ENCODE data around the gene CPNE7.
"Not testable (repeated sequence)": the region's sequence is repeated elsewhere in the genome, so short reads cannot be mapped to it uniquely, and the experiment has no call there.

CPNE7 gene

DNA sequence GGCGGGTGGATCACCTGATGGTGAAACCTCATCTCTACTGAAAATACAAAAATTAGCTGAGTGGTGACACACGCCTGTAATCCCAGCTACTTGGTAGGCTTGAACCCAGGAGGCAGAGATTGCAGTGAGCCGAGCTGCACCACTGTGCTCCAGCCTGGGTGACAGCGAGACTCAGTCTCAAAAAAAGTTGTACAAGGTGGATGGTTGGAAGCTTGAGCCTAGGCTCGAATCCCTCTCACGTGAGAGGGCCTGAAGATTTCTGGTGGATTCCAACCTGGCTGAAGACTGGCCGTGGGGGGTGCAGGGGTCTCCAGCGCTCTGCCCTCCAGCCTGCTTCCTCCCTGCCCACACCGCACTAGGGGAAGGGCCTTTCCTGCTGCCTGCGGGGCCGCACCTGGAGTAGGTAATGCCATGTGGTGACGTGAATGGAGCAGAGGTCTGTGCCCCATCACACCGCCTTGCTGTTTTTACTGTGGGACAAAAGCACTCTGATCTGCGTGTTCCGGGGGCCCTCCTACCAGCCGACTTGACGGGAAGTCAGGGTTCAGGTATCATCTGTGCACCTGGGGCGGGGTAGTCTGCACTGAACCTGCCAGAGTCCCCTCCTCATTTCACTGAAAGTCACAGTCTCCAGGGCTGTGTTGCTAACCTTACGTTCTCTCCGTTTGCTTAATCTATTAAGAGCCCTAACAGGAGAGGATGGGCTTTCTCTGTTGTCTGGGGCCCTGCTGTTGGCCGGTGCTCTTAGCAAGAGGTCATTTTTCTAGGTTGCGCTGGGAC is 10.9 kb upstream of the CPNE7 start:
- in situ Hi-C loops (cut with HindIII; ENCODE audit: low sequenced_read_pairs) = loop anchor here (5.0 kb wide), 1 partner anchor 148 kb away; no protein-coding TSS in a partner anchor

DNA sequence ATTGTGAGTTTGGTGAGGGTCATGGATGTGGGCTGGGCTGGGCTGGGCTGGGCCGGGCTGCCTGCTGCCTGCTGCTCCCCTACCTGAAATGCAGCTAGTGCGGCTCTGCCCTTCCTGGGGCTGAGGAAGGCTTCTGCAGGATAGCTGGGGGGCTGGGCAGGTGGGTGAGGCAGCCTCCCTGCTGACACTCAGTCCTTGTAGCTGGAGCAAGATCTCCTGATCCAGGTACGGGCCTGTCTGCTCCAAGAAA is 10.4 kb upstream of the CPNE7 start:
- in situ Hi-C loops (cut with HindIII; ENCODE audit: low sequenced_read_pairs) = no loop called here

- in situ Hi-C loops (cut with HindIII; ENCODE audit: low sequenced_read_pairs) = no loop called here
These were observed 9.8 kb upstream of the CPNE7 start for GRCh38 chr16:89565506-89566372.

GRCh38 chr16:89567656-89568594 is 7.6 kb upstream of the CPNE7 start:
- in situ Hi-C loops (cut with HindIII; ENCODE audit: low sequenced_read_pairs) = no loop called here

- in situ Hi-C loops (cut with HindIII; ENCODE audit: low sequenced_read_pairs) = no loop called here
These were observed 5.8 kb upstream of the CPNE7 start for GRCh38 chr16:89569506-89570341.

DNA sequence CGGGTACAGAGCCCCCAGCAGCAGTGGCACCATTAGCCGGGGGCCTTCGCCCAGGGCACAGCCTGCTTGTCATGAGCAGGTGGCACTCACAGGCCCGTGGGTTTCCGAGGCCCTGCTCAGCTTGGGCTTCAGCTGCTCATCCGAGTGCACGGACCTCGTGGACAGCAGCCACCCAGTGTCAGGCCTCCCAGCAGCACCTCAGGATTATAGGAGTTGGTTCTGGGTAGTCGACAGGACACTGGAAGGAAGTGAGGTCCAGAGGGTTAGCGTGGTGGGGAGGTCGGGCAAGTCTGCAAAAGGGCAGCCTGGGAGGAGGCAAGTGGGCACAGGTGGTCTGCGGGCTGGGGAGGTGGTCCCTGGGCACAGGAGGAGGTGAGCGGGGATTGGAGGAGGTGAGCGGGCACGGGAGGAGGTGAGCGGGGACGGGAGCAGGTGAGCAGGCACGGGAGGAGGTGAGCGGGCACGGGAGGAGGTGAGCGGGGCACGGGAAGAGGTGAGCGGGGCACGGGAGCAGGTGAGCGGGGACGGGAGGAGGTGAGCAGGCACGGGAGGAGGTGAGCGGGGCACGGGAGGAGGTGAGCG is 5.1 kb upstream of the CPNE7 start:
- in situ Hi-C loops (cut with HindIII; ENCODE audit: low sequenced_read_pairs) = no loop called here

DNA sequence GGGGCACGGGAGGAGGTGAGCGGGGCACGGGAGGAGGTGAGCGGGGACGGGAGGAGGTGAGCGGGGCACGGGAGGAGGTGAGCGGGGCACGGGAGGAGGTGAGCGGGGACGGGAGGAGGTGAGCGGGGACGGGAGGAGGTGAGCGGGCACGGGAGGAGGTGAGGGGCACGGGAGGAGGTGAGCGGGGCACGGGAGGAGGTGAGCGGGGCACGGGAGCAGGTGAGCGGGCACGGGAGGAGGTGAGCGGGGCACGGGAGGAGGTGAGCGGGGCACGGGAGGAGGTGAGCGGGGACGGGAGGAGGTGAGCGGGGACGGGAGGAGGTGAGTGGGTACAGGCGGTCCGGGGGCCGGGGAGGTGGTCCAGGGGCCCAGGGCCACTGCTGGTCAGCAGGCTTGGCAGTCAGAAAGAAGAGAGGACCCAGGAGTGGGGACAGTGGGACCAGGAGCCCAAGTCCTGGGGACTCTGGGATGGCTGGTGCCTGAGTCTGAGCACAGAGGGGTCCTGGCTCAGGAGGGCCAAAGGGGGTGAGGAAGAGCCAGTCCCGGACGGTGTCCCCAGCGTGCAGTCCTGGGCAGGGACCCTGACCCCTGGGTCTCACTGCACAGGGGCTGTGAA is 4.5 kb upstream of the CPNE7 start:
- in situ Hi-C loops (cut with HindIII; ENCODE audit: low sequenced_read_pairs) = not testable (repeated sequence)

DNA sequence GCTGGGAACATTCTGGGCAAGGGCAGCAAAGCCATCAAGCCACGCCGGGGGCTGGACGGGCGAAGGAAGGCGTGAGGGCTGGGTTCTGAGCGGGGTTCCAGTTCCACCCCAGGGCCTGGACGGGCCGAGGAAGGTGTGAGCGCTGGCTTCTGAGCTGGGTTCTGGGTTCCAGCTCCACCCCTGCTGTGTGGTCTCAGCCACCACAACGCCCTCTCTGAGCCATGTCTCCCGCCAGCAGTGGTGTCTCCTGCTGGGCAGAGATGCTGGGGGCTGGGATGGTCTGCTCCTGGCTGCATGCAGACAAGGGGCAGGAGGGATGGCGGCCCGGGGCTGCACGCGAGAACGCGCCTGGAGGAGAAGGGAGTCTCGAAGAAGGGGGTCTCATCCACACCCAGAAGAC is 3.9 kb upstream of the CPNE7 start:
- in situ Hi-C loops (cut with HindIII; ENCODE audit: low sequenced_read_pairs) = no loop called here

DNA sequence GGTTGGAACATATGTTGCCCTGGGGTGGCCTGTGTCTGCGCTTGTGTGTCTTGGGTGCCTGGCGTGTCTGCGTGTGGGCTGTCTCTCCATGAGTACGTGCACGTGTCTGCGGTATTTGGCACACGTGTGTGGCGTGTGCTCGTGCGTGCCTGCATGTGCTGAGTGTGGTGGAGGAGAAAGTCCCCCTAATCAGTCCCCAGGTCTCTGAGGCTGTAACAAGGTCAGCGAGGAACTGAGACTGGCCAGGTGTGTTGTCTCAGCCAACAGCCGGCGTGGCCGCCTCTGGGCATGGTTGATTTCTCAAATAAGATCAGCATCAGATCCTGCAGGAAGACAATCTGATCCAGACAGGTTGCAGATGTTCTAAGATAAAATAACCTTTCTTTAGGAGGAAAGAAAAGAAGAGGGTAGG is 3.5 kb upstream of the CPNE7 start:
- in situ Hi-C loops (cut with HindIII; ENCODE audit: low sequenced_read_pairs) = no loop called here

- in situ Hi-C loops (cut with HindIII; ENCODE audit: low sequenced_read_pairs) = no loop called here
These were observed 2.9 kb upstream of the CPNE7 start for GRCh38 chr16:89572485-89573205.

GRCh38 chr16:89573826-89574680 is 1.5 kb upstream of the CPNE7 start:
- in situ Hi-C loops (cut with HindIII; ENCODE audit: low sequenced_read_pairs) = no loop called here

GRCh38 chr16:89574681-89575246 is 794 bp upstream of the CPNE7 start:
- in situ Hi-C loops (cut with HindIII; ENCODE audit: low sequenced_read_pairs) = no loop called here

DNA sequence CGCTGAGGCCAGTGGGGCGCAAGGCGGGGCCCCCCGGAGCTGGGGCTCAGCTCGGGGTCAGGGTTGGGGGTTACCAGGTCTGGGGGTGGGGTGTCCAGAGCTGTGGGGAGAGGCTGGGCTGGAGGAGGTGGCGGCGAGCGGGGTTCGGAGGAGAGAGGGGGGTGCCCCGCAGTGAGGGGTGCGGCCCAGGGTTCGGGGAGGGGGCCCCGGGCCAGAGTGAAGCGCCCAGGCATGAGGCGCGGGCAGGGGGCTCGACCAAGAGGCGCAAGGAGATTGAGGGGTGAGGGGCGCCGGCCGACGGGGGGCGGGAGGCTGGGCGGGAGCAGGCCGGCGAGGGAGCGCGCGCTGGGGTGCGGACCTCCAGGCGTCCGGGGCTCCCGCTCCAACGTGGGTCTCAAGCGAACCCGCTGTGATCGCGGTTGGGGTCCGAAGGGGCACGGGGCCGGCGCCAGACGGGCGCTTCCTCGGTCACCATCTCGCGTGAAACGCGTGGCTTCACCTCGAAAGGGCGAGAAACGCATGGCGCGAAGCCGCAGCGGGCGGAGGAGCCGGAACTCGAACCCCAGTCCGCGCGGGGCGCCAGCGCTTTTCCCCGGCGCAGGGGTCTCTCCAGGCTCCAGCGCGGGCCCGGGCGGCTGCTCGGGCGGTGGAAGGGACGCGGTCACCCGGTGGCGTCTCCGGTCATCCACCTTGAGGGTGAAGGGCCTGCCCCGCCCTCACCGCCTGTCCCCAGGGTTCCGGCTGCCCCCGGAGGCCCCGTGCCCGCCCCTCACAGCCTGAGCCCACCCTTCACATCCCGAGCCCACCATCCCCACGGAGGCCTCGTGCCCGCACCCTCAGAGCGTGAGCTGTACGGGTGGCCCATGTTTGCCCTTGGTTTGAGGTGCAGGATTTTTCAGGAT is 846 bp downstream of the CPNE7 start:
- in situ Hi-C loops (cut with HindIII; ENCODE audit: low sequenced_read_pairs) = no loop called here

DNA sequence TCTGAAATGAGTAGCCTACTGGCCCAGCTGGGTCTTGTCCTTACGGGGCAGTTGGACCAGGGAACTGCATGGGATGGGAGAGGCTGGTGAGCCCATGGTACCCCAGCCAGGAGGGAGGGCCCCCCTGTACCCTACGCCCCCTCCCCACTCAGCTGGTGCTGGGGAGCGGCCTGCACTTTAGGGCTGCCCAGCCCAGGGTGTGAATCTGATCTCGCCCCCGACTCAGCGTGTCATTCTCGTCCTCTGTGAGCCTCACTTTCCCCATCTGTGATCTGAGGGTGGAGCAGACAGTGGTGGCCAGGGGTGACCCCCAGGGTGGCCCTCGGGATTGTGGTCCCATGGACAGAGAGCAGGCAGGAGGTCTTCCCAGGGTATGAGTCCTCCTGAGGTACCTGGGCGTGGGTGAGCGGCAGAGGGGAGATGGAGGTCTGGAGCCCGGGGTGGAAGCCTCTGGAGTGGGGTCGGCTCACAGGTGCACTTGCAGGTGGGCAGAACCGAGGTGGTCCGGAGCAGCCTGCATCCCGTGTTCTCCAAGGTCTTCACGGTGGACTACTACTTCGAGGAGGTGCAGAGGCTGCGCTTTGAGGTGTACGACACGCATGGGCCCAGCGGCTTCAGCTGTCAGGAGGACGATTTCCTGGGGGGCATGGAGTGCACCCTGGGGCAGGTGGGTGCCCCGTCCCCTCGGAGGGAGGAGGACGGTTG is 1.6 kb downstream of the CPNE7 start:
- in situ Hi-C loops (cut with HindIII; ENCODE audit: low sequenced_read_pairs) = no loop called here

DNA sequence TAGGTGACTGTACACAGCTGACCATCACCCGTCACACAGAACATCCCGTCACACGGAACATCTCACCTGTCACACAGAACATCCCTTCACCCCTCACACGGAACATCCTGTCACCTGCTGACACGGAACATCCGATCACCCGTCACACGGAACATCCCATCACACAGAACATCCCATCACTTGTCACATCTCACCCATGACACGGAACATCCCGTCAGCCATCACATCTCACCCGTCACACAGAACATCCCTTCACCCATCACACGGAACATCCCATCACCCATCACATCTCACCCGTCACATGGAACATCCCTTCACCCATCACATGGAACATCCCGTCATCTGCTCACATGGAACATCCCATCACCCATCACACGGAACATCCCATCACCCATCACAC is 3.8 kb downstream of the CPNE7 start:
- in situ Hi-C loops (cut with HindIII; ENCODE audit: low sequenced_read_pairs) = no loop called here

DNA sequence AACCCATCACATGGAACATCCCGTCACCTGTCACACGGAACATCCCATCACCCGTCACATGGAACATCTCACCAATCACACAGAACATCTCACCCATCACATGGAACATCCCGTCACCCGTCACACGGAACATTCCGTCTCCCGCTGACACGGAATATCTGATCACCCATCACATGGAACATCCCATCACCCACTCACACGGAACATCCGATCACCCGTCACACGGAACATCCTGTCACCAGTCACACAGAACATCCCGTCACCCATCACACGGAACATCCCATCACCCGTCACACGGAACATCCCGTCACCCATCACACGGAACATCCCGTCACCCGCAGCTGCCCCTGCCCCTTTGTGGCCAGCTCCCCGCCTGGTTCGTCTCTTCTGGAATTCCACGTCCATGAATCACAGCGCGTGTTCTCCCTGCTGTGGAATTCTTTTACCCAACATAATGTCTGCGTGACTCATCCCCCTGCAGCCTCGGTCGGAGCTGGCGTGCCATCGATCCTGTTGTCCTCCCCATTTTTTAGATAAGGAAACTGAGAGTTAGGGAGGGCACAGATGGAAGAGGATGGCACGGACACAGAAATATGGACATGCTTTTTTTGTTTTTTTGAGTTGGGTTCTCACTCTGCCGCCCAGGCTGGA is 5.6 kb downstream of the CPNE7 start:
- in situ Hi-C loops (cut with HindIII; ENCODE audit: low sequenced_read_pairs) = no loop called here
